Activated CD4-positive, CD25-positive, alpha-beta regulatory T cell (primary cell): Measurements from ENCODE around the gene ANTXRL.
"Not testable (repeated sequence)": the region's sequence is repeated elsewhere in the genome, so short reads cannot be mapped to it uniquely, and the experiment has no call there.

ENCODE experiments used
- DNase-seq, 4 experiments: peaks; one replicate each; lab custom pipeline; 2025; lab: John Stamatoyannopoulos, UW

ANTXRL gene

GRCh38 chr10:46330894-46331293 lies 44.1 kb downstream of the ANTXRL start:
- DNase-seq = no peak

DNA sequence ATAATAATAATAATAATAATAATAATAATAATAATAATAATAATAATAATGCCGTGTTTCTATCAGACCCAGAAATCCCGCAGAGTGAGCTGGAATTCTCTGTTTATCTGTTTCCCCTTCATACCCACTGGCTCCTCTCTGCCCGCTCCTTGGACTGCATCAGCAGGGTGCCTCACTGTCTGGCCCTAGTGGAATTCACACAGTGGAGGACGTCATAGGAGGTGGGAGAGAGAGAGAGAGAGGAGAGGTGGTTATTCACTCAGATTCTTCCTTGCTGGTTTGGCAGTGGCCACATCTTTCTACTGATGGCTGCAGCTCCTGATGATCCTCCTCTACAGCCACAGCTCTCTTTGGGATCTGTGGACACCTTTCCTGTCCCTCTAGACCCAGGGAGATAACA lies 78.7 kb downstream of the ANTXRL start:
- not testable (repeated sequence) for DNase-seq

- DNase-seq = not testable (repeated sequence)
Observed at GRCh38 chr10:46367209-46367608, 80.4 kb downstream of the ANTXRL start.

DNA sequence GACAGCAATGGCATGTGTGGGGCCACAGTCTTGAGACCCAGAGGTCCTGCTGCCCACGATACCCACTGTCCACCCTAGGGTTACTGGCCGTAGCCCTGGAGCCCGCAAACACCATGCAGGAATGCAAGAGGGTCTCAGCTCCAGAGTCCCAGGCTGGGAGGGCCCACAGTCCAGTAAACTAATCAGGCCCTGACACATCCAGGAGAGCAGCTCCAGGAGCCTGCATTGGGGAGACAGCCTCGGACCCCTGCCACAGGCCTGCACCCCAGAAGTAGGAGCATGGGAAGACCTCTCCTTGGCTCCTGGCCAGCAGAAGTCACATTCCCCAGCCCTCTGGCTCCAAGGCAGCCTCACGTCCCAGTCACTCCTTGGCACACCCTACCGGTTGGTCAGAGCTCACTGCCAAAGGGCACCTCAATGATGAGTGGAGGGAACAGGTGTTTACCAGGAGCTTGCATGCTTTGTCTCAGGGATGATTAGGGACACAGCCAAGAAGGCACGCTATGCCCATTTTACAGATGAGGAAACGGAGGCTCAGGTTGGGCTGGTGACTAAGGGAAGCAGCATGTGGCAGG lies 81.0 kb downstream of the ANTXRL start:
- not testable (repeated sequence) for DNase-seq

DNA sequence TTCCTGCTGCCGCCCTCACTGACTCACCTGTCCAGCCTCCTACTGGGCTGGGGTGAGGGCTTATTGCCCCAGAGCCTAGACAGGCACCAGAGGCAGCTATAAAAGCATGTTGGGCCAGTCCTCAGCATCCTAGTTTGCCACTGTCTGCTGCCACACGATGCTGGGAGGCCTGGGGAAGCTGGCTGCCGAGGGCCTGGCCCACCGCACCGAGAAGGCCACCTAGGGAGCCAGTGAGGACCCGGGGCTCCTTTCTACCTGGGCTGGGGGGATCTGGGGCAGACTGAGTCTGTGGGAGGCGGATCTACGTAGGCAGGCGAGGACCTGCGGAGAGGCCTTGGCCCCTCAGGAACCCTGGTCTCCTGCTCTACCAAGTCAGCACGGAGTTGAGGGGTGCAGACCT lies 82.2 kb downstream of the ANTXRL start:
- not testable (repeated sequence) for DNase-seq

- DNase-seq = not testable (repeated sequence)
Observed at GRCh38 chr10:46374410-46374809, 87.6 kb downstream of the ANTXRL start.

DNA sequence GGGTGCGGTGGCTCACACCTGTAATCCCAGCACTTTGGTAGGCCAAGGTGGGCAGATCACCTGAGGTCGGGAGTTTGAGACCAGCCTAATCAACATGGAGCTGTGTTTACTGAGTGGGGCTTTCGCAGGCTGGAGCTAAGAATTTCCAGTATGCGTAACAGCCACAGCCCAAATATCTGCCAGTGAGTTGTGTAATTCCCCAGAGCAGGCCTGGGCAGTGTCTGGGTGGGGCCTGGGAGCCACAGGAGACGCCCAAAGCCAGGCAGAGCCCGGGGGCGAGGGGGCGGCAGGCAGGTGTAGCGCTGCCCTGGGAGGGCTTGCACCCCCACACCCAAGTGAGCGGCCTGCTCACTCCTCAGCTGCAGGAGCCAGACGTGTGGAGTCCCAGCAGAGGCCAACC lies 88.6 kb downstream of the ANTXRL start, which contains the start of gene ANXA8L1:
TSS of gene ANXA8L1 (plus strand) at position 371 of the 400 bp plus-strand sequence. CDS start 76 bp downstream, outside the sequence.
- not testable (repeated sequence) for DNase-seq

DNA sequence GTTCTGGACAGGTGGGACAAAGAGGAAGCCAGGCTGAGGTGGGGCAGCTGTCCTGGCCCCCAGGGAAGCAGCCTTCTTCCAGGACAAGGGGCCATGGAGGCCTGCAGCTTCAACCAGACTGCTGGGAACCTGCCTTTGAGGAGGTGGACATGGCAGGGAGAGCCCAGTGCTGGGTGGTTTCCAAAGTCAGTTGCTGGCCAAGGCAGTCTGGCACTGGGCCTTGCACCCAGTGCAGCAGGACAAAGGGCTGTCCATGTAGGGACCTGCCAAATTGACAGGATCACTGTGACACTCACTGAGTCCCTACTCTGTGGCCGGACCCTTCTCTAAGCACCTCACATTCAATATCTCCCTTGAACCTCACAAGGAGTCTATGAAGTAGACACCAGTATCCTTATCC lies 90.2 kb downstream of the ANTXRL start:
- DNase-seq = not testable (repeated sequence)

DNA sequence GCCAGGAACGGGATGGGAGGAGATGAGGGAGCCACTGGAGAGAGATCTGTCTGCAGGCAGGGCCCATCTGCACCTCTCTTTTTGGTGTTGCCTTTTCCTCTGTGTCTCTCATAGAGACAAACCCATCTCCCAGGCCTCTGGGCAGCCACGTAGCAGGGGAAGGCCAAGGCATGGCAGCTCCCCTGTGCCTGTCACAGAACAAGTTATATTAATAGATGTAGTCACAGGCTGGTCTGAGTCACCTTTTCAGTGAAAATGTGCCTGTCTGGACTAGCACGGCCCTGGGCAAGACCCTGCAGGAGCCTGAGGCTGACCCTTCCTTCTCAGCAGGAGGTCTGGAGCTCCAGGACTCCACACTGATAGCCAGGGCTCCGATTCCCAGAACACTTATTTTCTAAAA lies 90.9 kb downstream of the ANTXRL start:
- not testable (repeated sequence) for DNase-seq

DNA sequence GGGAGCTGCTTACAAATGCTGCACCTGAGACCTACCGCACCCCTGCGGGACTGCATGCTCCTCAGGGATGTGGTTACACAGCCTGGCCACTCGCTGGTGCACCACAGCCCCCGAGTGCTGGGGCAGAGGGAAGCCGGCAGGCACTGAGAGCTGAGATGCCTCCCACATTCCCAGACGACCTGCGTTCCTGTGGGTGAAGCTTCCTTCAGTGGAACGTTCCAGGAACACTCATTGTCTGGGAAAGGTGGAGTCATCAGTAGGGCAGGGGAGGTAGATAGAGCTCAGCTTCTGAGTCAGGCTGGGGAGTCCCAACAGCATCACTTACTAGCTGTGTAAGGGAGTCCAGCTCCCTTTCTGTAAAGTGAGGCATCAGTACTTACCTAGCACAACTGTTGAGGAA lies 91.3 kb downstream of the ANTXRL start:
- not testable (repeated sequence) for DNase-seq

GRCh38 chr10:46379233-46379848 lies 92.5 kb downstream of the ANTXRL start:
- DNase-seq = not testable (repeated sequence)
